Lower leg skin (tissue), 4 donors: ENCODE results near the gene CAPG. TPM values are rescaled to one million over a fixed set of nuclear protein-coding genes. Genes with fewer than 3 reads are reported as not detected.

Experiments used
- DNase-seq, 2 donors: peaks; one replicate each; pipeline ENCODE4 v3.0.0-alpha.2; 2019; ENCODE audit warnings: low spot score in 2 of 2
- H3K4me3 ChIP-seq: fragments of 200-600 bp; sonication (generic); 2 replicates; pipeline ENCODE4 v1.5.1; 2017; ENCODE audit warnings: mild to moderate bottlenecking, low read depth; ENCODE audit not compliant: poor library complexity, severe bottlenecking
- CTCF ChIP-seq, 3 donors: fragments of 450-650 bp; IDR thresholded peaks; one replicate each; pipeline ENCODE4 v1.5.1; 2016; ENCODE audit warnings: antibody characterized with exemption in 3 of 3, mild to moderate bottlenecking in 3 of 3, moderate library complexity in 2 of 3
- POLR2A ChIP-seq, 2 donors: fragments of 450-650 bp; IDR thresholded peaks; one replicate each; pipeline ENCODE4 v1.6.1; 2016 to 2017; ENCODE audit warnings: antibody characterized with exemption in 2 of 2, mild to moderate bottlenecking in 1 of 2, moderate library complexity in 1 of 2
- WGBS, 2 donors: methylation state at CpG; one replicate each; pipeline ENCODE4 v1.1.5; 2018; 5-methylcytosine and 5-hydroxymethylcytosine counted together
- intact Hi-C: fragments of 100-400 bp; cut with DNase I; formaldehyde crosslinking; loops from one replicate; pipeline ENCODE4 v1.15.0; 2023; ENCODE audit warnings: low total_unique reads
- total RNA-seq, 4 donors: library from RNA; depleted of rRNA; stranded (reverse); fragments of >200 nt; gene quantifications; one replicate each; pipeline ENCODE4 v1.1.0, GENCODE V29; 2016

The CAPG gene
- total RNA-seq, 4 donors from 2014 or later = 177 to 272 (median 232) TPM

- 5 to 10% methylated on average over 43 to 44 of the region's 44 CpGs for WGBS, 2 donors
- H3K4me3 ChIP-seq = peak overlapping the region; percentile 25
- intact Hi-C loops = no loop called here
- TF ChIP-seq POLR2A (IDR thresholded peaks at IDR 0.05) = no peak
- no peak for TF ChIP-seq CTCF (IDR thresholded peaks at IDR 0.05)
- peak in 1 of 2 donors; percentile 93 for DNase-seq
Observed at GRCh38 chr2:85413592-85414420, 3.6 kb upstream of the CAPG start.

GRCh38 chr2:85411405-85411748 is 1.2 kb upstream of the CAPG start:
- DNase-seq = no peak
- 76 to 87% methylated on average over 5 of the region's 5 CpGs for WGBS, 2 donors
- intact Hi-C loops = no loop called here
- no peak for TF ChIP-seq POLR2A (IDR thresholded peaks at IDR 0.05)
- no peak for TF ChIP-seq CTCF (IDR thresholded peaks at IDR 0.05)
- no peak overlapping the region for H3K4me3 ChIP-seq

GRCh38 chr2:85410584-85411404 is 628 bp upstream of the CAPG start:
- intact Hi-C loops = no loop called here
- TF ChIP-seq POLR2A (IDR thresholded peaks at IDR 0.05) (no peak), CTCF (IDR thresholded peaks at IDR 0.05) (no peak)
- H3K4me3 ChIP-seq = no peak overlapping the region
- no peak for DNase-seq
- 38 to 50% methylated on average over 13 of the region's 13 CpGs for WGBS, 2 donors

- 66 to 71% methylated on average over 15 of the region's 15 CpGs for WGBS, 2 donors
- intact Hi-C loops = loop anchor here (1.0 kb wide), 1 partner anchor 22 kb away; no protein-coding TSS in a partner anchor
- peak in 1 of 2 donors; percentile 68 for DNase-seq
- no peak overlapping the region for H3K4me3 ChIP-seq
- TF ChIP-seq POLR2A (IDR thresholded peaks at IDR 0.05) (no peak), CTCF (IDR thresholded peaks at IDR 0.05) (no peak)
Observed at GRCh38 chr2:85405201-85406059, 4.7 kb downstream of the CAPG start.

GRCh38 chr2:85401844-85402243 is 8.3 kb downstream of the CAPG start:
- intact Hi-C loops = no loop called here
- no peak overlapping the region for H3K4me3 ChIP-seq
- WGBS, 2 donors = 92% methylated on average over 8 of the region's 8 CpGs
- DNase-seq = no peak
- TF ChIP-seq CTCF (IDR thresholded peaks at IDR 0.05) (no peak), POLR2A (IDR thresholded peaks at IDR 0.05) (no peak)
